BJ (cell line): Measurements from ENCODE around the gene DMAC1. TPM values are rescaled to one million over a fixed set of nuclear protein-coding genes. Genes with fewer than 3 reads are reported as not detected.

ENCODE experiments used
- CTCF ChIA-PET: fragments of 350-600 bp; formaldehyde crosslinking; extraction: SDS; loops from one replicate; lab custom pipeline; 2021; ENCODE audit warnings: antibody characterized with exemption, inconsistent platforms; lab: Yijun Ruan, JAX
- POLR2A ChIA-PET: fragments of 300-600 bp; sonication (Branson Sonifier 250); formaldehyde crosslinking; extraction: SDS; loops from one replicate; lab custom pipeline; 2021; ENCODE audit warnings: antibody characterized with exemption; lab: Charles Lee
- DNase-seq: peaks from one replicate; pipeline ENCODE4 v3.0.0-alpha.2; 2011; ENCODE audit warnings: low read depth
- H3K27me3 ChIP-seq: 2 replicates; pipeline ENCODE4 v1.6.0; 2011; ENCODE audit warnings: low read length; ENCODE audit not compliant: control insufficient read depth, insufficient read depth
- H3K36me3 ChIP-seq: 2 replicates; pipeline ENCODE4 v1.5.1; 2011; ENCODE audit warnings: low read length; ENCODE audit not compliant: control insufficient read depth, insufficient read depth
- H3K4me3 ChIP-seq: 2 replicates; pipeline ENCODE4 v1.5.1; 2011; ENCODE audit warnings: low read depth, mild to moderate bottlenecking, control low read depth, low read length
- polyA plus RNA-seq: library from polyadenylated mRNA; depleted of rRNA; stranded (reverse); fragments of >200 nt; gene quantifications from 2 replicates; pipeline ENCODE4 v1.2.3, GENCODE V29; 2011
- TF ChIP-seq, protein P1 (sequence below): IDR thresholded peaks from 2 replicates; pipeline ENCODE4 v1.5.1; 2011; ENCODE audit warnings: low read depth, mild to moderate bottlenecking, control low read depth, inconsistent platforms, low read length, moderate library complexity; ENCODE audit not compliant: insufficient read depth

The DMAC1 gene
- polyA plus RNA-seq, 1 experiment = 17.1 TPM

DNA sequence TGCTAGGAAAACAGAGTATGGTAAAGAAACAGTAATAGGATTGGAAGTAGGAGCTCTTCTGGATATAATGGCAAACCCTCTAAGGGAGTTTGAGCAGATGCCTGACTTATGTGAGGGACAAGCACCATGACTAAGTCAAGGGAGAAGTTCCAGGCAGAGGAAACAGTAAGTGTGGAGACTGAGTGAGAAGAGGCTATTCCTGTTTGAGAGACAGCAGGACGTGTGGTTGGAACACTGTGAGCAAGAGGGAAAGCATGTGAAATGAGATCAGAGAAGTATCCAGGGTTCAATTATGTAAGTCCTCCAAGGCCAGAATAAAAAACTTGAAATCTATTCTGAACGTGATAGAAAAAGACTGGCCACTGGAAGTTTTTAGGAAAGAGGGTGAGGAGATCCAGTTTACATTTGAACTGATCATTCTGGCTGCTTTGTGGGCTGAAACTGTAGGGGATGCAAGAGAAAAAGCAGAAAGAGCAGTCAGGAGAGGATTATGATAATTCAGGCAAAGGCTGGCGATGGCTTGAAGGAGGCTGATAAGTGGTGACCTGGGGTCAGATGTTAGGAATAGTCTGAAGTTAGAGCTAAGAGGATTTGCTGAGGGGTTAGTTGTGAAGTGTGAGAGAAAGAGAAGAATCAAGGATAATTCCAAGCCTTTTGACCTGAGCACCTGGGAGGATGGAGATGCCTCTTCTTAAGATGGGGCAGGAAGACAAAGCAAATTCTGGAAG lies 19.2 kb downstream of the DMAC1 start:
- TF ChIP-seq, protein P1, sequence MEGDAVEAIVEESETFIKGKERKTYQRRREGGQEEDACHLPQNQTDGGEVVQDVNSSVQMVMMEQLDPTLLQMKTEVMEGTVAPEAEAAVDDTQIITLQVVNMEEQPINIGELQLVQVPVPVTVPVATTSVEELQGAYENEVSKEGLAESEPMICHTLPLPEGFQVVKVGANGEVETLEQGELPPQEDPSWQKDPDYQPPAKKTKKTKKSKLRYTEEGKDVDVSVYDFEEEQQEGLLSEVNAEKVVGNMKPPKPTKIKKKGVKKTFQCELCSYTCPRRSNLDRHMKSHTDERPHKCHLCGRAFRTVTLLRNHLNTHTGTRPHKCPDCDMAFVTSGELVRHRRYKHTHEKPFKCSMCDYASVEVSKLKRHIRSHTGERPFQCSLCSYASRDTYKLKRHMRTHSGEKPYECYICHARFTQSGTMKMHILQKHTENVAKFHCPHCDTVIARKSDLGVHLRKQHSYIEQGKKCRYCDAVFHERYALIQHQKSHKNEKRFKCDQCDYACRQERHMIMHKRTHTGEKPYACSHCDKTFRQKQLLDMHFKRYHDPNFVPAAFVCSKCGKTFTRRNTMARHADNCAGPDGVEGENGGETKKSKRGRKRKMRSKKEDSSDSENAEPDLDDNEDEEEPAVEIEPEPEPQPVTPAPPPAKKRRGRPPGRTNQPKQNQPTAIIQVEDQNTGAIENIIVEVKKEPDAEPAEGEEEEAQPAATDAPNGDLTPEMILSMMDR = no peak
- Histone ChIP-seq H3K36me3 (no peaks in the 10 kb centered on the region), H3K27me3 (no peaks in the 10 kb centered on the region), H3K4me3 (no peak overlapping the region)
- POLR2A ChIA-PET = no interaction called here
- no peak for DNase-seq
- CTCF ChIA-PET = no interaction called here

DNA sequence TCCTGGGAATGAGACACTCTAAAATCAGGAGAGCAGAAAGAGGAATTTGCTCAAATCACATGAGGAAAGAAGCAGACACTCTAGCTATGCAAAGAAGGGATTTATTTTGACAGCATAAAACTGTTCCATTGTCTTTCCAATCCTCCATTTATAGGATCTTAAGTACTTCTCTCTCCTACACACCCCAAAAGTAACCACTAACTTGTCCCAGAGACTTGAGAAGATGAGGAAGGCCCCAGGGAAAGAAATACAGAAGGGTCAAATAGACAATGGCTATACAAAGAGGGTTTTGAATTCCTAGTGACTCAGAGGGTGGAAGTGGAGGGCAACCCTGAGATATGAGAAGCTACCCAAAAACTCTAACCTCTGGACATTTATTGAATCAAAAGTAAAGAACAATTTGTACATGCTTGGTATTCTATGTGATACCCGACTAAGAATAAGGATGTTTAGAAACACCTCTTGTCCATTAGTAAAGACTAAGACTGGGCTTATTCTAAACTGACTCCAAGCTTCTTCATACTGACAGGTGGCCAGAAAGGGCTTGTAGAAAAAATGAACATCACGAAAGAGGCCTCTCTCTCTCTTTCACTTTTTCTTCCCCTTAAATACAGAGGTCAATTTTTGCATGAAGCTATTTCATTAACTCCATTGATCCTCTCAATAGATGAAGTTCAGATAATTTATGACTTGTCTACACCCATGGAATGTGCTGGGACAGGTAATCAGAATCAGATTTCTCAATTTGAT lies 20.6 kb downstream of the DMAC1 start:
- POLR2A ChIA-PET = no interaction called here
- CTCF ChIA-PET = no interaction called here
- DNase-seq = no peak

DNA sequence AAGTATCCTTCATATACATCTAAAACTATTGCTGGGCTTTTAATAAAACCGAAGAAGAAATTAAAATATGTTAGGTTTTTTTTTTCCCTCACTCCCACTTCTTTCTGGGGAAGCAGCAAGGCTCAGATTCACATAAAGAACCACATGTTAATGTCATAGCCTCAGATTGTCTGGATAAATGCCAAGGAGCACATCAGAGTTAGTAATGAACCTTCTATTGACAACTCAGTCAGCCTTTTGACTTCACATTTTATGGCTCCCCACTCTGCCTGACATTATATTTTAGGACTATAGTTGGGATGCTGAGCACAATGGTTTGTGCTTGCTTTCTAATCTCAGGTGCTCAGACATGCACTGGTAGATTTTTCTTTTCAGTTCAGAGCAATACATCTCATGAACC lies 21.8 kb downstream of the DMAC1 start:
- DNase-seq = no peak
- TF ChIP-seq, protein P1 = no peak
- Histone ChIP-seq H3K4me3 (no peak overlapping the region), H3K27me3 (no peaks in the 10 kb centered on the region), H3K36me3 (no peaks in the 10 kb centered on the region)
- POLR2A ChIA-PET = no interaction called here
- CTCF ChIA-PET = no interaction called here

More for the DNA sequence above, 20.6 kb downstream of the DMAC1 start:
- no peak overlapping the region for H3K4me3 ChIP-seq
- H3K36me3 ChIP-seq = no peaks in the 10 kb centered on the region
- TF ChIP-seq, protein P1 = no peak
- H3K27me3 ChIP-seq = no peaks in the 10 kb centered on the region

DNA sequence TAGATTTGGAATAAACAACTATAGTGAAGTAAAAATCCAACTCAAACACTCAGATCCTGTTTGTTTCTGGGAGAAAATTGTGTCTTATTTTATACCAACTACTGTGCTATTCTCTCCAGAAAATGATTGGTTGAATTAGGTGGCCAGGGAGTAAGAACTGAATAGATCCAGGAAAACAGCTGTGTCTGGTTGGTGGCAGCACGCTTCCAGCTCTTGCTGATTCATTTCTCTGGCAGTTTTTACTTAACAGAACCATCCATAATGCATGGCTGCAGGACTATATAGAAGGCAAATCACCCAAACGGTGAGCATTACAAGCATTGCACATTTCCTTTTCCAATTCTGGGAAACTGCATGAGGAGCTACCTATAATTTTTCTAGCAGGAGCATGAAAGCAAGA lies 29.5 kb downstream of the DMAC1 start:
- POLR2A ChIA-PET = no interaction called here

DNA sequence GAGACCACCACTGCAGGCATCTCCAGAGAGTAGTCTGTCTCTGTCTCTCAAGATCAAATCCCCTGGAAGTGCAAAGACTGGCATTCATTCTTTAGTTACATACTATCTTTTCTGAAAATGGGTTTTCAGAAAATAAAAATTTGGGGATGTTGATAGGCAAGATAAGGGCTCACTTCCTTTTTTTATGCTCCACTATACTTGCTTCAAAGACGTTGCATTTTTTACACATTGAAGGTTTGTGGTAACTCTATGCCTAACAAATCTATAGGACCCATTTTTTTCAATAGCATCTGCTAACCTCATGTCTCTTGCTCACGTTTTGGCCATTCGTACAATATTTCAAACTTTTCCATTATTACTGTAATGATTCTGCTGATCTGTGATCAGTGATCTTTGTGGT lies 37.0 kb downstream of the DMAC1 start:
- Histone ChIP-seq H3K36me3 (no peaks in the 10 kb centered on the region), H3K27me3 (no peaks in the 10 kb centered on the region), H3K4me3 (no peak overlapping the region)
- DNase-seq = no peak
- POLR2A ChIA-PET = no interaction called here
- CTCF ChIA-PET = no interaction called here
- TF ChIP-seq, protein P1 = no peak

More for the DNA sequence above, 29.5 kb downstream of the DMAC1 start:
- CTCF ChIA-PET = no interaction called here
- no peak overlapping the region for H3K4me3 ChIP-seq
- no peaks in the 10 kb centered on the region for H3K27me3 ChIP-seq
- no peaks in the 10 kb centered on the region for H3K36me3 ChIP-seq
- TF ChIP-seq, protein P1 = no peak
- DNase-seq = no peak
